Dermis blood vessel endothelial cell (primary cell): ENCODE data around the gene RCVRN. TPM values are rescaled to one million over a fixed set of nuclear protein-coding genes. Genes with fewer than 3 reads are reported as not detected.
"Not testable (repeated sequence)": the region's sequence is repeated elsewhere in the genome, so short reads cannot be mapped to it uniquely, and the experiment has no call there.

Source experiments
- DNase-seq: peaks from one replicate; pipeline ENCODE4 v3.0.0; 2010
- total RNA-seq: library from RNA; depleted of rRNA; stranded (reverse); fragments of >200 nt; gene quantifications from 2 replicates; pipeline ENCODE4 v1.2.3, GENCODE V29; 2014

Gene RCVRN
- total RNA-seq, 1 donor from 2014 or later: not detected

DNA sequence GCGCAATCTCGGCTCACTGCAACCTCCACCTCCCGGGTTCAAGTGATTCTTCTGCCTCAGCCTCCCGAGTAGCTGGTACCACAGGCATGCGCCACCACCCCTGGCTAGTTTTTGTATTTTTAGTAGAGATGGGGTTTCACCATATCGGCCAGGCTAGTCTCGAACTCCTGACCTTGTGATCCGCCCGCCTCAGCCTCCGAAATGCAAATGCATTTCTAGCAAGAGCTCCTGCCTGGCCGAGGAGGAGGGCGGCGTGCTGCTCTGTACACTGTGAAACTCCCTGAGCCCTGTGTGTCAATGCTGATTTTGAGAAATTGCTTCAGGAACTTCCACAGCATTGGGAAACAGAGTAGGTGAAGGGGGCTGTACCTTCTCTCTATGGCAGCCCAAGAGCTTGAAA is 16.1 kb upstream of the RCVRN start:
- not testable (repeated sequence) for DNase-seq

DNA sequence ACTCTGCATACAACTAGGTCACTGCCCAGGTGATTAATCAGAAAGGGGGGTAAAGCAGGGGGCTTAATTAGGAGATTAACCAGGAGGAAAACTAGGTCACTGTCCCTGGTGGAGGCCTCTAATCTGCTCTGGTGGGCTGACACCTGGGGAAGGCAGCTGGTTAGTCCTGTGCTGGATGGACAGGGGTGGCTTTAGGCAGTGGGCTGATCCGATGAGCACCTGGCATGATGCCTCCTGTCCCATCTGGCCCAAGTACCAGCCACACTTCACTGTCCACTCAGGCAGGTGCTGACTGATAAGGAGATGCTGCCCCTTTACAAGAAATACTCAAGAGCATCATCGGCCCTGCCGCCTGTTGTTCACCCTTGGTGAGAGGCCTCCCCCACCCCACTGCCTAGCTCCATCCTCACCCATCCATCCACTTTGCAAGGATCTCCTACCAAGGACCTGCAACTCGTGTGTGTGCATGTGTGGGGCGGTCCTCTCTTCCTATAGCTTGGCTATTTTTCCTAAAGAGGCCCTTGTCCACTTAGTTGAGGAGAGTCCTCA is 13.8 kb upstream of the RCVRN start:
- no peak for DNase-seq

DNA sequence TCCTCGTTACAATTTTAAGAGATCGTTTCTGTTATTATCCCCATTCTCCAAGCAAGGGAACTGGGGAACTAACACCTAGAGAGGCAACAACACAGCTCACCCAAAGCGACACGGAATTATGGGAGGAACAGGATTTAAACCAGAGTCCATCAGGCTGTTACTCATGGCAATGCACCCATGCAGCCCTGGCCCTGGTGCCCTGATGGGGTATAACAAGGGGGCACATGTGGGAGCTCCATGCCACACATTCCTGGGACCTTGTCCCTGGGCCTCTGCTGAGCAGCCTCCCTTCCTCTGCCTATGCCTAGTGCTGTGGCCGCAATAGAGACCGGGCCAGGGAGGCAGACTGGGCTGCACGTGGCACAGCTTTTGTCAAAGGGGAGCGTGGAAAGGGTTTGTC is 13.3 kb upstream of the RCVRN start:
- DNase-seq: no peak

DNA sequence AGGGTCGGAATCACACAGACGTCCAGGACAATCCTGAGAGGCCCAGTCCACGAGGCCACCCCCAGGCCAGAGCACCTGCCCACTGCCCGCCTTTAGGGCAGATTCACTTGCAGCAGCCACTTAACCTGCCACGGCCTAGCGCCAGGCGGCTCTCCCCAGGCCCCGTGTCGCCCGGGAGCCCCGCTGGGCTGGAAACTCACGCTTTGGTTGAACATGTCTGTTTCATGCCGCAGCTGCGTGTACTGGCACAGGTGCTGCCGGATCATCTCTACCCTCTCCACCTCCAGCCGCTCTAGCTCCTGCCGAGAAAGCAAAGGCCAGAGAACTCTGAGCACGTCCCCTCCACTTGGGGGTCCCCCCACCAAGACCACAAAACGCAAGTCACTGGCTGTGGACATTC is 12.7 kb upstream of the RCVRN start:
- no peak for DNase-seq

DNA sequence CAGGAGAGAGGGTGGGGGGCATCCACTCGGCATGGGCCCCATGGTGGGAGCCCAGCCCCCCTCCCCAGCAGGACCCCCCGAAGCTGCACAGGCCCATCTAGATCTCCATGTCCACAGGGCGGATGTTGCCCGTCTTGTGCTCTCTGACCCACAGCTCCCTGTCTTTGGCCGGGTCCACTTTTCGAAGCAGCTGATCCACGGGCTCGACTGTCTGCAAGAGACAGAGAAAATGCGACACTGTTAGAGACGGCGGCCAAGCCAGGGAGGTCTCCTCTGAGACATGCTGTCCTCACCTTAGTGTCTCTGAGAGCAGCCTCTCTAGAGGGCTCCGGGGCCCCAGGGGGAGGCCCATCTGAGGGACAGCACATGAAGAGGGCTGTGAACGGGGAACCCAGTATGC is 12.1 kb upstream of the RCVRN start:
- no peak for DNase-seq

DNA sequence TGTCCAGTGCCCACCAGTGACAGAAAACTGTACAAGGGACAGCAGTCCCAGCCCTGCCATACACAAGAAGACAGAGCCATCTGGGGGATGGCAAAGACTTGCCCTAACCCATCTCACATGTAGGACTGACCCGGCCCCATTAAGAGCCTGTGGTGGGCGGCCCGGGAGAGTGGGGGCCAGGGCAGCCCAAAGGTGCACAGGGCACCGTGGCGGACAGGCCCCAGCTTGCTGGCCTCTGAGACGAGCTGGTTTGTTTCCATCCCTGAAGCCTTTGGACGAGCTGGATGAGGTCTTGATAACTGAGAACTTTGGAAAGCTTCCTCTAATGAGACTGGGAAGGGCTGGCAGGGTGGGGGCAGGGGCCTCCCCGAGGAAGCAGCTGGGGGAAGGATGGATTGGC is 11.0 kb upstream of the RCVRN start:
- no peak for DNase-seq

DNA sequence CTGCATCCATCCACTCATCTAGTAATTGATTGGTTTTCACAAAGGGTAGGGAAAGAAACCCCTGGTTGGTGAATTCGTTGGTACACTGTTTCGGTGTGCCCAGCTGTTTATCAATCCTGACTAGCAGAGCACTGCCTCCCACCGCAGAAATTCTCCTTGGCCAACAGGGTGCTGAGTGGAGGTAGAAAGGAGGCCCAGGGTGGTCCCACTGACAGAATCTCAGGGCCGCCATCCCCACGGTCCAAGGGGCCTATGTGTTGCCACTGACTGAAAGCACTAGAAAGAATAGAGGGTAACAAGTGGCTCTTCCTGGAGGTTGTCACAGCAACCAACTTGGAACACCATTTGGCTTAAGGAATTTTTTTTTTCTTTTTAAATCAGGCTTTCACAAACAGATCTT is 8.4 kb upstream of the RCVRN start:
- DNase-seq: no peak

DNA sequence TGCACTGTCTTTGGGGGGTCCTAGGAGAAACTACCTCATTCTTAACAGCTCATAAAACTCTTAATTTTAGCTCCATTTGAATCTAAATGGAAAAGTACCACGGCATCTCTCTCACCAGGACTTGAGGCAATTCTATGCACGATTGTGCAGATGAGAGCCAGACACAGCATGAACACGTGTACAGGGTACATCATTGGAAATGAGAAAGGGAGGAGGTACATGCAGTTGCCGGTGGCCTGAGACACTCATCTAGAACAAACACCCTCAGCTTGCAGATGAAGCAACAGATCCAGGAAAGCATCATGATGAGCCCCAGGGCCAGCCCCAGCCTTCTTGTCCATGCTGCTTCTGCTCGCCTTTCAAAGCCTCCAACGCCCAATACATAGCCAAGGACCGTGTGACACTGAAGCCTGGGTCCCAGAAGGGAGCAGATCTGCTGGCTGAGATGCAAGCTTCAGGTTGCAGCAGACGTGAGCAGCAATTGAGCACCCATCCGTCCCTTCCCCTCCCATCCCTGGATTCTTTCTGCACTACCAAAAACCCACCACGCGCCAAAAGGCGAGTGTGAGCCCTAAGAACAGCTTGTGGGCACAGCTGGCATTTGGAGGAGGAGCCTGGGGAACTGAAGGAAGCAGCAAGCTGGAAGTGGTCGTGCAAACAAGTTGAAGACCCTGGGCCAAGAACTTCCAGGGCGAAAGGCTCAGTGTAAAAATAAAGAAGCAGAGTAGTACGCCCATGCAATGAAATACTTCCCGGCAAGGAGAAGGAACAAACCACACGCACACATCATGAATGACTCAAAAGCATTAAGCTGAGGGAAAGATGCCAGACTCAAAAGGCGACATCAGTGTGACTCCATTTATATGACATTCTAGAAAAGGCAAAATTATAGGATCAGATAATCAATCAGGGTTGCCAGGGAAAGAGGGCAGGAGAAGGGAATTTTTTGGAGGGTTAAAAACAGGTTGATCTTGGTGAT is 7.3 kb upstream of the RCVRN start:
- DNase-seq: no peak

DNA sequence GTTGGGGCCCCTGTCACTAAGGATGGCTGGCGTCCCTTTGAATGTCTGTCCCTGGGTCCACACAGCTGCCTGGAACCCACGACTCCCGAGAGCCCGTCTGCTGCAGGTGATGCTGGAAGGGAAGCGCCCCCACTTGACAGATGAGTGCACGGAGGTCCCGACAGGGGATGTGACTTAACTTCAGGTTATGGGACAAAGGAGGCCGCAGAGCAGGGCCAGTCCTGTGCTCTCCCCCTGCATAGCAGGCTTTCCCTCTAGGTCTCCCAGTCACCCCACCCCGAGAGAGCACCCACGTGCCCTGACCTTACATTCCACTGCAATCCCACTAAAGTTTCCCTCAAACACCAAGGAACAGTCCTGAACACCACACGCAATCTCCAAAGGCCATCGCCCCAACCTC is 6.0 kb upstream of the RCVRN start:
- DNase-seq: no peak

DNA sequence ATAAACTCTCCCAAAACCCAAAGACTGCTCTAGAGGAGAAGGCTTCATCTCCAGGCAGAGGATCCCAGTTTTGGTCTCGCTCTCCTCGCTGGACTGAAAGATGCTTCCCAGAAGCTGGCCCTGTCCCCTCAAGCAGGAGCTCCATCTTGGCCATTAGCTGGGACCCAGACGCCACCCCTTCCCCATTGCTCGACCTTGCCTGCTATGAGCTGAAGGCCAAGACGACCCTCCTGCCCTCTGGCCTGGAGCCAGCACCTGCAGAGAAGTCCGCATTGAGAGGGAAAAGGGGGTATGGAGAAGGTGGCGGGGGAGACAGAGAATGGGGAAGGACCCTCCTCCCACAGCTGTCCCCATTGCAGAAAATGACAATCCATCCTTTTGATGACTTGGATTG is 3.6 kb upstream of the RCVRN start:
- DNase-seq: no peak

DNA sequence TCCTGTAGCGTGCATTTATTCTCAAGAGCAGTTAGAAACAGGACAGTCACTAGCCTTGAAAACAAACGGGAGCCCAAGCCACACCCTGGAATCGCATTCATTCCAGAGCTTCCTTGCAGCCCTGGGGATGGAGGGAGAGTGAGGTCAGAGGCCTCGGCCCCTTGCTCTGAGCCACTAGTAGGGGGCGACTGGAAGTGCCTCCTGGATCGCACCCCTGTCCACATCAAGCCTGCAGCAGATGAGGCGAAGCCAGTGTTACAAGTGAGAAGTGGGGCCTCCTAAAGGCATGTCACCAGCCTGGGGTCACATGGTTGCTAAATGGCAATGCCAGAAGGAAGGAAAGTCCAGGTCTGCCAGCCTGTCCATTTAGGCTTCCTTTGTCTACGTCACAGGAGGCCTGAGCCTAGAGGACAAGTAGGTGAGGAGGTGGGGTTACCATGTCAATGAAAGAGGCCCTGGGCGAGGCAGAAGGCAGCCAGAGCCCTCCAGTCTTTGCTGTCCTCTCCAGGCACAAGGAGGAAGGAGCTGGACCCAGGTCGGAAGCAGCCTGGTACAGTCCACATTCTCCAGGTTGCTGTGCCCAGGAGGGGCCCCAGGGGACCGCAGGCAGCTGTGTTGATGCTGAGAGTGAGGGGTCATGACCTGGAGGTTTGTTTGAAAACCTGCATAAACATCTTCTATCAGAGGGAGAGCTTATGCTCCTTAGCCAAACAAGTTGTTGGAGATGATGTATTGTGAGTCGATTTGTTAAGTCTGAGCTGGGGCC is 3.0 kb upstream of the RCVRN start:
- no peak for DNase-seq

DNA sequence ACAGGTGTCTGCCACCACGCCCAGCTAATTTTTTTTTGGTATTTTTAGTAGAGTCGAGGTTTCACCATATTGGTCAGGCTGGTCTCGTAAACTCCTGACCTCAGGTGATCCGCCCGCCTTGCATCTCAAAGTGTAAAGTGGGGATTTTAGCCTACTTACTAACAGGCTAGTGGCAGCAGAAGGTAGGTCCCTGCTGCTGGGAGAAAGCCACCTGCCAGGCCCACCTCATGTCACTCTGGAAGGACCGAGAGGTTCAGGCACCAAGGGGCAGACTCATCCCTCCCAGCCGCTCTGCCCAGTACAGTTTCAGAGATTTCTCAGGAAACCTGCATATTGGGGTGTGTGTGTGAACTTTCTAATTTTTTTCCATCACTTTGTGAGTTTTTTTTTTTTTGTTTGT is 2.1 kb upstream of the RCVRN start:
- DNase-seq: no peak

DNA sequence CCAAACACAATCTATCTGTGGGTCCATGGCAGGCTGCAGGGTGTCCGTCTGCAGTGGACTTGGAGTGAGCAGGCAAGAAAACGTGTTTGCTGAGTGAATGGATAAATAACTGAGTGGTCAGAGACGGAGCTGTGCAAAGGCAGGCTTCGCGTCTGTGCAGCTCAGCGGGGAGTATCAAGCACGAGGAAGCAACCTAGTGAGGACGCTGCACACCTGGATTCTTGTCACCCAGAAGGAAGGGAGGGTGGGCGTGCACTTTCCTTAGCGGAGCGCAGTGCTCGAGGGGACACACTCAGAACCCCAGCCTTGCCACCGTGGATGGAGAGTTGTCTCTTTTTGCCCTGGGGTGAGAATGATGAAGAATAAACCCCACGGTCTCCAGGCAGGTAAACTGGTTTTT is 1.5 kb upstream of the RCVRN start:
- DNase-seq: no peak

DNA sequence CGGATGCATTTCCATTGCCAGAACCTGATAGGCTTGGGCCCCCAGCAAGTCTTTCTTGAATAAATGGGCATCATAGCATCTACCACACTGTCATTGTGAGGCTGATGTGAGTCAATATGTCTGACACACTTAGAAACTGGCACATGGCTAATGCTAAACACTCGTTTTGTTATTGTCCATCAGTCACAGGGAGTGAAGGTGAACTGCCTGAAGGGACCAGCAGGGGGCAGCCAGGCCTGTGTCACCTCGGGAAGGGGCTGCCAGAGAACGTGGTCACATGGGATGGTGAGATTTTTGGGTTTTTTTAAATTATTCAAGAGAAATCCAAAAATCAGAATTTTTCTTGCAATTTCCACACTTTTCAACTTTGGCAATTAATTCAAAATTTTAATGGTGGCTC is 831 bp upstream of the RCVRN start:
- DNase-seq: no peak

DNA sequence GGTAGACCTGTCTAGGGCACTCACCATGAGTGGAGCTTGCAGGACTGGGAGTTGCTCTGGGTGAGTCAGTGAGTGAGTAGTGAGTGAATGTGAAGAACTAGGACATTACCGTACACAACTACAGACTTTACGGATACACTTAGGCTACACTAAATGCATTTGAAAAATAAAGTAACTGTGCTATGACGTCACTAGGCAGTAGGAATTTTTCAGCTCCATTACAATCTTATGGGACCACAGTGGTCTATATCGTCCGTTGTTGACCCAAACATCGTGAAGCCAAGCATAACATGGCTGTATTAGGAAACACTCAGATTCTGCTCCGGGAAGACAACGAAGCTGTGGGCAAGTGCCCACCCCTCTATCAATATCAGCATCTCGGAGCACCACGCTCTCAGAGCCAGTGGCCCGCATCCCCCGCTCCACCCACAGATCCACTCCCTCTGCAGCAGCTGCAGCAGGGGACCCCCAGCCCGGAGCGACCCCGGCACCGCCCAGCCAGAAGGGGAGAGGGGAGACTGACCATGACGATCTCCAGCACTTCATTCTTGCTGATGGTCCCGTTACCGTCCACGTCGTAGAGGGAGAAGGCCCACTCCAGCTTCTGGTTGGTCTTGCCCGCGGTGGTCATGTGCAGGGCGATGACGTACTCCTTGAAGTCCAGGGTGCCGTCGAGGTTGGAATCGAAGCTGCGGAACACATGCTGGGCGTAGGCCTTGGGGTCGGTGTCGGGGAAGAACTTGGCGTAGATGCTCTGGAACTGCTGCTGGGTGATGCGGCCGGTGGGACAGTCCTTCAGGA is 594 bp downstream of the RCVRN start:
- no peak for DNase-seq

DNA sequence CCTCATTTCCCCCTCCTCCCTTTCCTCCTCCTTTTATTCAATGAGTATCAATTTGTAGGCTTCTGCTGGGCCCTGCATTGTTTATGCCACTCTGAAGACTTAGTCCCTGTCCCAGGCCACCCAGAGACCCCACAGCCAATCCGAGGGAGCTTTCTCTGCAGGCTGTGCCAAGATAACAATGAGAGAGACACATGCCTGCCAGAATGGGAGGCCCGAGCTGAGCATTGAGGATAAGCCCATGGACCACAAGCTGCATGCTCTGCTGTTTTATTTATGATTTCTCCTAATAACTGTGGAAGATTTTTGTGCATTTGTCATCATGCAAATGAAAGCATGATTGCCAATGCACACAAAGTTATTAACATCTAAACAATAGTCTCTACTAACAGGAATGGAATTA is 3.0 kb downstream of the RCVRN start:
- no peak for DNase-seq

DNA sequence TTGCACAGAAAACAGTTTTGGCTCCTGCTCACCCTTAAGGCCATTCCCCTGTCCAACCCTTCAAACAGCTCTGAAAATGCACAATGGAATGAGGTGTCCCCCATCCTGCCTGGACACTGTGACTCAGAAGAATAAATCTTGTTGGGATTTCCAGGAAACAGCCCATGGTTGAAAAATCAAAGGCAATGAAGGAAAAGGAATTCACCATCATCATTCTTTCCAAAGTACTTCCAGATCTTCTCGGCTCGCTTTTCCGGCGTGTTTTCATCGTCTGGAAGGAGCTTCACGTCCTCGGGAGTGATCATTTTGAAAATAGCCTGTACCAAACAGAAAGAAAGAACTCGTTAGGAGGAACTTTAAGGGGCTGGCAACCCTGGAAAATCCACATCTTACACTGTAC is 4.3 kb downstream of the RCVRN start:
- DNase-seq: no peak

DNA sequence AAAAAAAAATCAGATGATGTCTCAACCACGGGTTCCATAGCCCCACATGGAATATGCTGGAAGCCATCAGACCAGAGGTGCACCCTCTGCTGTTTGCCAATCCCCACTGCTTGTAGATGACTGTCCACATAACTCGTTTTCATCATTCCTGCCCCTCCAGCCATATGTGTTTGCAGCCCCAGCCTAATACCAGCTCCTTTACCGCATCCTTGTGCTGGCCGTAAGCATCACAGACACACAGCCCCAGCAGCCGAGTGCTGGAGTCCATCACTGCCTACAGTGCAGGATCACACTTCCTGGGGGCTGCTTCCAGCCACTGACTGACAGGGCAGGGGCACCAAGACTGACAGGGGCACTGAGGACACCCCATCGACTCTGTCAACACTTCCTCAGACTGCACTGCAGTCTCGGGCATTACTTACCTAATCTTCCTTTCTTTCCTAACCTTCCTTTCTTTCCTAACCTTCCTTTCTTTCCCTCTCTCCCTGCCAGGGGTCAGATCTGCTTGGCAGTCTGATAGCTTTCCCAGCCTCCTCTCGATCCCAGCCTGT is 5.0 kb downstream of the RCVRN start:
- no peak for DNase-seq

DNA sequence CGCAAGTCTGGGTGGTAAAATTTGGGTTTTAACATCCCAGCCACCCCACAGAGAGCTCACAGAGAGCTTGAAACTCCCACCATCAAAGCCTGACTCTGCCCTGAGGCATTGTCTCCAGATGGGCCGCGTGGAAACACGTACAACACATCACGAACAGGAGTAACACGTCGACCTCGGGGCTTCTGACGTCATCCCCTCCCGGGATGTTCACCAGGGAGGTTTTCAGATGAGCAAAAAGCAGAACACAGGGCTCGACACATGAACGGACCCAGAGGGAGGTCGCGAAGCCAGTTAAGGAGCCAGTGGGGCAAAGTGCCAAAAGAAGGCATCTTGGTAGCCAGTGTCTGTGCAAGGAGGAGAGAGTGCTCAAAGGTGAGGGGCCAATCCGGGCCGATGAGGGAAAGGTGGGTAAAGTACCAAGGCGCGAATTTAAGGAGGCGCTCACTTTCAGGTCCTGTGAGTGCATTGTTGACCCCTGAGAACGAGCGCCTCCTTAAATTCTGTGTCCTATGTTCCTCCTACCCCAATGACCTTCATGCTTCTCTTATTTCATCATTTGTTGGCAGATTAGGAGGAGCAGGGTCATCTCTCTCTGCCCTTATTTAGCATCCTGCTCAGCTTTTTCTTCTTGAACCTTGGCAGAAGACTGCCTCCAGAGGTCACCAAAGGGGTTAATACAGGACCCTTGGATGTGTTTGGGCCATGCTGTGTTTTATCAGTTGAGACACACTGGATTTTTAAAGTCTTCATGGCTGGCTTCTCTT is 5.6 kb downstream of the RCVRN start:
- no peak for DNase-seq

DNA sequence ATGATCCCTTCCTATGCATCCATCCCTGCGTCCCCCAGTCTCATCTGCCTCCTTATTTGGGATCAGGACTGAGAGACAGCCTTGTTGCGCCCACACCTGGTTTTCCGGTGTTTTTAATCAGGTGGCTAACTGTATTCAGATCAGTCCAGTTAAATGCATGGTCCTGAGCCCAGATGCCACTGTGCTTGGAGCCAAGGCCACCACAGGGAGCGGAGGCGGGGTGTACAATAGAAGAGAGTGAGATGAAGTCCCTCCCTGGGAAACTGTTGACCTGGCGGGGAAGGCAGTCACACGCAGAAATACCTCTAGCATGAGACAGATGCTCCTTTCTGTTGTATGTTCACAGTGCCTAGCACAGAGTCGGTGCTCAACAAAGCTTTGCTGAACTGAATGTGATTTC is 6.3 kb downstream of the RCVRN start:
- DNase-seq: no peak

DNA sequence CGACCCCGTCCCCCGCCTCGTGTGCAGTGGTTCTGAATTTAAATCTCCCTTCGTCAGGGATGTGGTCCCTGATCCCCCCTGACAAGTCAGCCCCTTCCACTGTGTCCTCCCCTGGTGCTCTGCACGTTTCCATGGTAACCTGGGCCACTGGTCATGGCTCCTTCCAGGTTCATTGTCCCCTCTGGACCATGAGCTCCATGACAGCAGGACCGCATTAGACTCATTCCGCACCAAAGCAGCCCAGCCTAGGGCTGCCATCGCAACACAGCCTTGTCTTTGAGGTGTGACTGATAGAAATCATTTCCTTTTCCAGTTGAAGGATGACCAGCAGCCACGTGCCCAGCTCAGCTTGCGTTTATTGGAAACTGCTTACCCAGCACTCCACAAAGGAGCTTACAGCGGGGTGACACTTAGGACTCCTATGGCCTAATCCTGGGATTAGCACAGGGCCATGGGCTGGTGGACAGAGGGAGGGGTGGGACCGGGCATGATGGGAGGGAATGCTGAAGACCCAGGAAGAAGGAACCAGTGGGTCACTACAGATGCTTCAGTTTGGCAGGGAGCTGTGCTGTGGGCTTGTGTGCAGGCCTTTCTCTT is 7.6 kb downstream of the RCVRN start:
- DNase-seq: no peak
